HG03159 (cell line): ENCODE results near the gene AP1G2.
A peak's percentile ranks its signal among the peaks of the same experiment; 100 is the strongest.

Source experiments
- ATAC-seq: cut with Tn5 transposase; IDR thresholded peaks from one replicate; pipeline ENCODE4 v1.9.1; 2021; ENCODE audit warnings: mild to moderate bottlenecking, moderate library complexity; ENCODE audit not compliant: unreplicated experiment

AP1G2 gene

GRCh38 chr14:23559010-23559925 lies 8.3 kb downstream of the AP1G2 start:
- ATAC-seq = no peak

DNA sequence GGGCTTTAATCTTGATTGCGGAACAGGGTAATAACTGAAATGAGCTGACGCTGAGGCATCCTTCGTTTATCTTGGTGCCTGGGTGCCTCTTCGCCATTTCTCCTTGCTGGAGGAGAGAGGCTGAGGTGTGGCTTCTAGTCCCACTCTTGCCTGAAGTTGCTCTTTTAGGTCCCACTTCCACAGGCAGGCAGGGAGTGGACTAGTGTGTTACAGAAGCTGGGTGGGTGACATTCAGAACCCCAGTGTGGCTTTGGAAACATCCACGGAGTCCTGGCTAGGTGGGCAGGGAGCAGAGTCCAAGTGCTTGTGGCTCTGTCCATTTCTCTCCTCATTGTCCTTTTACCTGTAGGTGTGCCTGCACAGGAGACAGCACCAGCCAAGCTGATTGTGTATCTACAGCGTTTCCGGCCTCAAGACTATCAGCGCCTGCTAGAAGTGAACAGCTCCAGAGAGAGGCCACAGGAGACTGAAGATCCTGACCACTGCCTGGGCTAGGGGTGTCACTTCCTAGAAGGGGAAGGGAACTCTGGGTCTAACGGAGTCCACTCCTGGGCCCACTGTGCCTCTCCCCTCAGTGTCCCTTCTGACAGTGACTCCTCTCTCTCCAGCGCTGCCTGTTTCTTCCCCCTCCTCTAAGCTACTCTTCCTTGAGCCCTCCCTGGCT lies 9.1 kb downstream of the AP1G2 start:
- no peak for ATAC-seq

DNA sequence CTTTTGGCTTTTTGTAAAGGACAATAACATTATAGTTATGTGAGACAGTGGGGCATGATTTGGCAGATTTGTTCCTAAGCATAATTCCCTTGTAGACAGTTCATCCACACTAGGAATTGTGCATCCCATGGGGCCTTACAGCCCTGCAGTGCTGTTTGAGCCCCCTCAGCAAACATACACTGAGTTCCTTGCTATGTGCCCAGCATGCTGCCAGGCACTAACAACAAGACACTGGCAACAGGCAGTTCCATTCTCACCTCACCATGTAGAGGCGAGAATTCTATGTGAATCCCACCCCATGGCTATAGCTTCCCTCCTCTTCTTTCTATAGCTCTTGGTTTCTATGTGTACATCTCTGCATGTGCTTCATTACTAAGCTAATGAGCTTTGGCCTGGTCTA lies 9.6 kb downstream of the AP1G2 start:
- no peak for ATAC-seq

- no peak for ATAC-seq
Observed at GRCh38 chr14:23557521-23557920, 10.1 kb downstream of the AP1G2 start.

DNA sequence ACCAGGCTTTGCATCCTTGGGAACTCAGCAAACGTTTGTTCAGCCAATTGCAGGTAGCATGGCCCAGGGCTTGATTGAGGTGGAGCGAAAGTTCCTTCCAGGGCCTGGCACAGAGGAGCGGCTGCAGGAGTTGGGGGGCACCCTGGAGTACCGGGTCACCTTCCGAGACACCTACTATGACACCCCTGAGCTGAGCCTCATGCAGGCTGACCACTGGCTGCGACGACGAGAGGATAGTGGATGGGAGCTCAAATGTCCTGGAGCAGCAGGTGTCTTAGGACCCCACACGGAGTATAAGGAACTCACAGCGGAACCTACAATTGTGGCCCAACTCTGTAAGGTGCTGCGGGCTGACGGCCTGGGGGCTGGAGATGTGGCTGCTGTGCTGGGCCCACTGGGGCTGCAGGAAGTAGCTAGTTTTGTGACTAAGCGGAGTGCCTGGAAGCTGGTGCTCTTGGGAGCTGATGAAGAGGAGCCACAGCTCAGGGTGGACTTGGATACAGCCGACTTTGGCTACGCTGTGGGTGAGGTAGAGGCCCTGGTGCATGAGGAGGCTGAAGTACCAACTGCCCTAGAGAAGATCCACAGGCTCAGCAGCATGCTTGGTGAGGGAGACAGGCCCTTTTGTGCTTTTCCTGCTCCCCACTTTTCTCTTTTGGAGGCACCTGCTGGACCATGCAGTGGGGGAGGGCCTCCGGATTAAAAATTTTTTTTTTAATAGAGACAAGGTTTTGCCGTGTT lies 10.7 kb downstream of the AP1G2 start:
- ATAC-seq = no peak

- peak; percentile 77 for ATAC-seq
Observed at GRCh38 chr14:23555882-23556699, 11.5 kb downstream of the AP1G2 start, which contains the start of gene THTPA. Gene THTPA, plus strand, starts transcription at chr14:23556271. Its CDS starts 487 bp downstream, at chr14:23556758.

DNA sequence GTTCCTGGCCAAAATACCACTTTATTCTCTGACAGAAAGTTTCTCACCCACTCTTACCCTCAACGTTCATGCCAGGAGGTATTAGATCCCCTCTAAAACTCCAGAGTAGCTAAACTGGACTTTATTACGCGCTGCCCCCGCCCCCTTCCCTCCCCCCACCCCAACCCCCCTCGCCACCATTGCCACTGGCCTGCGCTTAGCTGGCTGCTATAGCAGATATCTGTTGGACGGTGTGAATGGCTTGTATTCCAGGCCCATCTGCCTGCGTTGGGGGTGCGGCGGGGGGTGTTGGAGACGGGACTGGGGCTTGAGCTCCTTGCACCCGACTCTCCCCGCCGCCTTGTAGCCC lies 12.1 kb downstream of the AP1G2 start:
- ATAC-seq = peak; percentile 2

DNA sequence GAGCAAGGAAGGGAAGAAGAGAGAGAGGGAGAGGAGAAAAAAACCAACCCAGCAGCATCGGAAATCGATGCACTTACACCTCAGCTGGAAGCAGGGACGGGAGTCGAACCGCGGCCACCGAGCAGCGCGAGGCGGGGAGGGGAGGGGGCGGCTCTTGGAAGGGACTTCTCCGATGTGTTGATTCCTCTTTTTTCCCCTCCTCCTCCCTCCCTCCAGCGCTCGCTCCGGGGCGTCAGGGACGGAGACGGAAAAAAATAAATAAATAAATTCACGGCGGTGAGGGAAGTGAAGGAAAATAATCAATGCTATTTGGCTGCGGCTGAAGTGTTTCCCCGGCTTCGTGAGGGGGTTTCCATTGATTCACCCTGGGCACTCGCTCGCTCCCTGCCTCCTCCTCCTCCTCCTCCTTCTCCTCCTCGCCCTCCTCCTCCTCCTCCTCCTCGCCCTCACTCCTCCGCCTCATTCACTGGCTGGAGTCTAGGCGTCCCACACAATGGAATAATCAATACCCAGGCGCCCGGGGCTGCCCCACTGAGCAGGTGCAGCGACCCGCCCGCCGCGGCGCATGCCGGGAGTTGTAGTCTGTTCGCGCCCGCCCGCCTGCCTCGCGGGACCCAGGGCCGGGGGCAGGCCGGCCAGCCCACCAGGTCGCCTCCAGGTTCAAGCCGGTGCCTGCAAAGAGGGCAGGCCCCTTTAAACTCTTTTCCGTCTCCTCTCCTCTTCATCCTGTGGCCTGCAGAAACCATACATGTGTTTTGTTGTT lies 16.1 kb downstream of the AP1G2 start, which contains the start of gene ZFHX2:
Gene ZFHX2 (minus strand): TSS at position 500 of the 763 bp plus-strand sequence. CDS start 16,440 bp downstream, outside the sequence.
- ATAC-seq = peak; percentile 54

- no peak for ATAC-seq
Observed at GRCh38 chr14:23550812-23551265, 16.8 kb downstream of the AP1G2 start.

- no peak for ATAC-seq
Observed at GRCh38 chr14:23550131-23550811, 17.3 kb downstream of the AP1G2 start.

- ATAC-seq = no peak
Observed at GRCh38 chr14:23548351-23549318, 19.0 kb downstream of the AP1G2 start.

GRCh38 chr14:23547924-23548323 lies 19.7 kb downstream of the AP1G2 start:
- no peak for ATAC-seq

GRCh38 chr14:23546450-23547035 lies 21.0 kb downstream of the AP1G2 start:
- ATAC-seq = no peak

GRCh38 chr14:23545740-23546365 lies 21.7 kb downstream of the AP1G2 start:
- ATAC-seq = no peak

DNA sequence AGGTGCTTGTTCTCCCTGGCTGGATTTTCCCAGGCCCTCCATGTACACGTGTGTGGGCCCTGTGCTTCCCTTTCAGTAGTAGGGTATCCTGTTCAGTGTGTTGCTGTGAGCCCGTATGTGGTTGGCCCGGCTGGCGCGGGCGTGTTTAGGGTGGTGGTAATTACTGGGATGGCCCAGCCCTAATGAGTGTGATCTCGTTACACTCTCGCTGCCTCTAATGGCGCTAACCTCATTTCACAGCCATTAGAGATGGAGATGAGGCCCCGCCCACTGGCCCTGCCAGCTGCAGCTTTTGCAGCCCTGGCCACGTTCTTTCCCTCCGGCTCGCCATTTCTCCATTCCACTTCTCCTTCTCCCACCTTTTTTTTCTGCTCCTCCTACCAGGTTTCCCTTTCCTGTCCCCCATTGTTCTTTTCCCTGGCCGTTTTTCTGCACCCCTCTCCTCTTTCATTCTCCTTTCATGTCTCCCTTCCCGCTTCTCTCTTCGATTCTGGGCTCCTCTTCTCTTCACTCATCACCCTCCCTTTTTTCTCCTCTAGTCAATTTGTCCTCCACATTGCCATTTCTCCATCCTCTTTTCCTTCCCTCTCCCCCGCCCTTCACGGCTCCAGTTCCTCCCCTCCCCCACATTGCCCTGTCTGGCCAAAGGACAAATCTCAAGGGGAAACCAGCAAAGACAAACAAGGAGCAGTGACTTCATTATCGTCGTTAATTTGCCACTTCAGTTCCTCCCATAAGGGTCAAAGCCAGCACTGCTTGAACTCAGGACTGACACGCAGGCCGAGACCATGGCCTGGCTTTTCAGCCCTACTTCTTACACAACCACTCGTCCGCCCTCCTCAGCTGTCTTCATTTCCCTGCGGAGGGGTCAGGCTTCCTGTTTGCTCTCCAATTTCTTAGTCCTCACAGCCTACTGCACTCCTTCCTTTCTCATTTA lies 22.8 kb downstream of the AP1G2 start:
- no peak for ATAC-seq

GRCh38 chr14:23543403-23543802 lies 24.2 kb downstream of the AP1G2 start:
- ATAC-seq = no peak
